K562 (cell line): ENCODE data around the gene VPS33A. TPM values are rescaled to one million over a fixed set of nuclear protein-coding genes. Genes with fewer than 3 reads are reported as not detected.

Experiments
- BDP1 ChIP-seq: IDR thresholded peaks from 3 replicates; pipeline ENCODE4 v1.6.1; 2011; ENCODE audit not compliant: insufficient read length, insufficient read depth
- CBX1 ChIP-seq: sonication (generic); IDR thresholded peaks from 2 replicates; pipeline ENCODE4 v1.6.1; 2016; ENCODE audit warnings: antibody characterized with exemption, low read depth, mild to moderate bottlenecking
- CXXC5 ChIP-seq: fragments of 250-450 bp; sonication (Bioruptor Pico); IDR thresholded peaks from 2 replicates; pipeline ENCODE4 v1.8.0; 2022; ENCODE audit warnings: inconsistent platforms, mild to moderate bottlenecking, moderate library complexity
- ETV6 ChIP-seq, 3 experiments: fragments of 150-350 bp in 1 of 3; sonication (generic) in 1 of 3; formaldehyde crosslinking in 1 of 3; IDR thresholded peaks; 2 replicates each; pipeline versions ENCODE4 v1.6.1 to v1.8.0; 2014 to 2022; ENCODE audit warnings: borderline replicate concordance in 2 of 3, low read depth in 2 of 3, antibody characterized with exemption in 1 of 3, low read length in 1 of 3, mild to moderate bottlenecking in 1 of 3, missing genetic modification reagents in 1 of 3
- HDAC1 ChIP-seq, 2 experiments: fragments of 450-650 bp; IDR thresholded peaks; 2 replicates each; pipeline ENCODE4 v1.6.1; 2016 to 2017; ENCODE audit warnings: inconsistent platforms in 1 of 2, mild to moderate bottlenecking in 1 of 2, moderate library complexity in 1 of 2
- HNRNPK ChIP-seq: fragments of 200-400 bp; formaldehyde crosslinking; IDR thresholded peaks from one replicate; pipeline ENCODE4 v1.6.1; 2018; ENCODE audit warnings: mild to moderate bottlenecking, low read depth, low read length; ENCODE audit not compliant: poor library complexity, severe bottlenecking
- KDM2B ChIP-seq: fragments of 250-450 bp; sonication (Bioruptor Pico); IDR thresholded peaks from 2 replicates; pipeline ENCODE4 v1.8.0; 2021; ENCODE audit warnings: mild to moderate bottlenecking, moderate library complexity
- LCOR ChIP-seq: sonication (generic); formaldehyde crosslinking; IDR thresholded peaks from 2 replicates; pipeline ENCODE4 v1.8.0; 2022; ENCODE audit warnings: mild to moderate bottlenecking, missing genetic modification reagents
- MEIS2 ChIP-seq: fragments of 450-650 bp; IDR thresholded peaks from 2 replicates; pipeline ENCODE4 v1.6.1; 2014; ENCODE audit warnings: mild to moderate bottlenecking; ENCODE audit not compliant: partially characterized antibody
- MNT ChIP-seq, 2 experiments: fragments of 450-650 bp; conservative IDR thresholded peaks; 2 replicates each; pipeline ENCODE4 v1.6.1; 2017; ENCODE audit warnings: mild to moderate bottlenecking in 2 of 2, moderate library complexity in 2 of 2
- NRF1 ChIP-seq, 2 experiments: fragments of 450-650 bp; IDR thresholded peaks in 1 of 2; conservative IDR thresholded peaks in 1 of 2; 2 replicates each; pipeline ENCODE4 v1.6.1; 2014; ENCODE audit warnings: mild to moderate bottlenecking in 2 of 2
- POLR2G ChIP-seq: fragments of 200-400 bp; formaldehyde crosslinking; IDR thresholded peaks from 2 replicates; pipeline ENCODE4 v1.6.1; 2017; ENCODE audit warnings: low read depth, mild to moderate bottlenecking, antibody characterized with exemption, low read length, moderate library complexity
- RB1 ChIP-seq: fragments of 450-650 bp; IDR thresholded peaks from 2 replicates; pipeline ENCODE4 v1.6.1; 2017; ENCODE audit warnings: low read depth, mild to moderate bottlenecking
- RBFOX2 ChIP-seq: fragments of 200-400 bp; formaldehyde crosslinking; IDR thresholded peaks from 2 replicates; pipeline ENCODE4 v1.6.1; 2017; ENCODE audit warnings: low read depth, mild to moderate bottlenecking, low read length, moderate library complexity
- SIN3A ChIP-seq, 2 experiments: fragments of 150-350 bp in 1 of 2; IDR thresholded peaks; 2 replicates each; pipeline ENCODE4 v1.6.1; 2011 to 2016; ENCODE audit warnings: borderline replicate concordance in 2 of 2, low read depth in 2 of 2, low read length in 2 of 2, mild to moderate bottlenecking in 2 of 2, moderate library complexity in 2 of 2; ENCODE audit not compliant: control insufficient read depth in 1 of 2
- SIN3B ChIP-seq: fragments of 450-650 bp; IDR thresholded peaks from 2 replicates; pipeline ENCODE4 v1.6.1; 2017; ENCODE audit warnings: low read depth, mild to moderate bottlenecking, moderate library complexity
- SP1 ChIP-seq: sonication (generic); formaldehyde crosslinking; IDR thresholded peaks from 2 replicates; pipeline ENCODE4 v1.8.1; 2022; ENCODE audit warnings: mild to moderate bottlenecking, missing genetic modification reagents
- TAF1 ChIP-seq: IDR thresholded peaks from 2 replicates; pipeline ENCODE4 v1.6.1; 2011; ENCODE audit warnings: mild to moderate bottlenecking, low read length, moderate library complexity; ENCODE audit not compliant: insufficient read depth, control insufficient read depth, severe bottlenecking; ENCODE audit errors: extremely low read depth
- TBP ChIP-seq: optimal IDR thresholded peaks from 2 replicates; pipeline ENCODE3; 2011; ENCODE audit warnings: low read depth, low read length, improper control_type of control experiment
- TFAP4 ChIP-seq: sonication (generic); formaldehyde crosslinking; IDR thresholded peaks from 2 replicates; pipeline ENCODE4 v1.8.0; 2022; ENCODE audit warnings: missing genetic modification reagents, mild to moderate bottlenecking, moderate library complexity, borderline replicate concordance
- VEZF1 ChIP-seq: fragments of 200-800 bp; sonication (Bioruptor generic); IDR thresholded peaks from 2 replicates; pipeline ENCODE4 v1.6.1; 2017; ENCODE audit warnings: missing genetic modification characterization, missing compliant biosample characterization
- ZBTB1 ChIP-seq: sonication (generic); formaldehyde crosslinking; IDR thresholded peaks from 2 replicates; pipeline ENCODE4 v1.8.1; 2023; ENCODE audit warnings: missing genetic modification reagents, low read depth, mild to moderate bottlenecking, borderline replicate concordance
- polyA plus RNA-seq, 8 experiments: library from polyadenylated mRNA; depleted of rRNA in 4 of 8; stranded (reverse) in 5 of 8; unstranded in 3 of 8; fragments of >200 nt; fragmentation: Nextera tagmentation in 2 of 8; fragmentation: Illumina TruSeq in 1 of 8; extraction: Ambion mirVana in 2 of 8; extraction: Trizol in 1 of 8; gene quantifications; 2 replicates each; pipeline versions ENCODE4 v1.2.1 to v1.2.3, GENCODE V29; 2011 to 2014; ENCODE audit warnings: inconsistent platforms in 1 of 8, missing spikeins in 1 of 8
- total RNA-seq, 7 experiments: library from RNA; depleted of rRNA in 6 of 7; stranded (reverse); fragments of >200 nt in 6 of 7; fragmentation: Illumina TruSeq in 2 of 7; extraction: Trizol in 2 of 7; gene quantifications; 2 replicates each; pipeline versions ENCODE4 v1.2.1 to v1.2.3, GENCODE V29; 2011 to 2021; ENCODE audit warnings: low replicate concordance in 1 of 7

VPS33A gene
- total and polyA plus RNA-seq, 9 of the 15 experiments (the other 6 are each of a cell fraction or from before 2014, with no cell fraction given): 10.6 to 34.3 (median 25.3) TPM

GRCh38 chr12:122203301-122204166 is 62.8 kb downstream of the VPS33A start, which contains the start of gene B3GNT4 (continued):
- TF ChIP-seq SIN3A (IDR thresholded peaks at IDR 0.05; ENCODE audit: borderline replicate concordance in 2 of 2, control insufficient read depth in 1 of 2, low read depth in 2 of 2, low read length in 2 of 2): peak in 1 of 2 experiments; percentile 39; a peak in 1 of 4 replicates
- TF ChIP-seq TBP: peak; percentile 50
- TF ChIP-seq NRF1 (conservative IDR thresholded peaks at IDR 0.05 in 1 of 2, IDR thresholded peaks at IDR 0.05 in 1 of 2): peak; percentile 94 to 95
- TF ChIP-seq RBFOX2: peak; percentile 70
- TF ChIP-seq ETV6 (IDR thresholded peaks at IDR 0.05; ENCODE audit: borderline replicate concordance in 1 of 2, low read depth in 2 of 2, low read length in 1 of 2): no peak
- TF ChIP-seq ETV6 (CRISPR knock-in tag; IDR thresholded peaks at IDR 0.05; ENCODE audit: borderline replicate concordance): no peak
- TF ChIP-seq TFAP4: peak; percentile 76
- no peak for TF ChIP-seq BDP1
- TF ChIP-seq HNRNPK: peak; percentile 30
- TF ChIP-seq POLR2G: peak; percentile 73
- TF ChIP-seq TAF1: peak; percentile 20
- peak; percentile 46; the same call in 1 of the 2 replicates for TF ChIP-seq LCOR (CRISPR knock-in tag)
- TF ChIP-seq ZBTB1 (CRISPR knock-in tag): no peak
- TF ChIP-seq MNT (conservative IDR thresholded peaks at IDR 0.05): peak in 1 of 2 experiments; percentile 51; a peak in 1 of 4 replicates
- TF ChIP-seq HDAC1 (IDR thresholded peaks at IDR 0.05): peak in 1 of 2 experiments; percentile 54; a peak in 1 of 4 replicates
- TF ChIP-seq RB1: peak; percentile 72; the same call in 1 of the 2 replicates
- TF ChIP-seq MEIS2: peak; percentile 49
- TF ChIP-seq KDM2B (CRISPR knock-in tag): 0 out of 2 replicates have a peak, but pooled peaks have one; percentile 46
- TF ChIP-seq CXXC5: peak; percentile 86
- peak; percentile 55; the same call in 1 of the 2 replicates for TF ChIP-seq SP1
- peak; percentile 39; the same call in 1 of the 2 replicates for TF ChIP-seq CBX1
- peak; percentile 28; the same call in 1 of the 2 replicates for TF ChIP-seq SIN3B
- TF ChIP-seq VEZF1 (CRISPR knock-in tag): peak; percentile 66
